Endodermal cell (in vitro differentiated cells): Measurements from ENCODE around the gene PITPNM3. TPM values are rescaled to one million over a fixed set of nuclear protein-coding genes. Genes with fewer than 3 reads are reported as not detected.

Experiments
- DNase-seq: peaks from one replicate; pipeline ENCODE4 v3.0.0-alpha.2; 2017
- H3K27ac ChIP-seq: 2 replicates; pipeline ENCODE4 v1.5.1; 2013; ENCODE audit warnings: mild to moderate bottlenecking, low read depth, low read length, moderate library complexity
- H3K27me3 ChIP-seq: 2 replicates; pipeline ENCODE4 v1.6.1; 2013; ENCODE audit warnings: mild to moderate bottlenecking, low read length, moderate library complexity; ENCODE audit not compliant: insufficient read depth, control insufficient read depth, poor library complexity, severe bottlenecking
- H3K36me3 ChIP-seq: 2 replicates; pipeline ENCODE4 v1.7.0; 2013; ENCODE audit warnings: mild to moderate bottlenecking, low read length, moderate library complexity; ENCODE audit not compliant: control insufficient read depth, insufficient read depth
- H3K4me1 ChIP-seq: one replicate; pipeline ENCODE4 v1.7.0; 2013; ENCODE audit warnings: low read length; ENCODE audit not compliant: control insufficient read depth, insufficient read depth
- H3K4me3 ChIP-seq: 2 replicates; pipeline ENCODE4 v1.5.1; 2013; ENCODE audit warnings: mild to moderate bottlenecking, low read length, moderate library complexity
- H3K9ac ChIP-seq: 2 replicates; pipeline ENCODE4 v1.6.1; 2013; ENCODE audit warnings: mild to moderate bottlenecking, low read length, moderate library complexity; ENCODE audit not compliant: poor library complexity, severe bottlenecking; ENCODE audit errors: extremely low read depth
- H3K9me3 ChIP-seq: 2 replicates; pipeline ENCODE4 v1.6.1; 2013; ENCODE audit warnings: mild to moderate bottlenecking, low read length, moderate library complexity; ENCODE audit not compliant: control insufficient read depth
- H3K27ac Mint-ChIP-seq: 2 replicates; pipeline ENCODE4 v1.8.0; 2020; ENCODE audit warnings: mixed read lengths
- H3K27me3 Mint-ChIP-seq: 2 replicates; pipeline ENCODE4 v1.8.0; 2021; ENCODE audit warnings: mild to moderate bottlenecking, mixed read lengths; ENCODE audit not compliant: insufficient read depth
- H3K36me3 Mint-ChIP-seq: 2 replicates; pipeline ENCODE4 v1.8.0; 2020; ENCODE audit warnings: low read depth, mixed read lengths
- H3K4me1 Mint-ChIP-seq: 2 replicates; pipeline ENCODE4 v1.8.0; 2020; ENCODE audit warnings: mixed read lengths
- H3K4me3 Mint-ChIP-seq: 2 replicates; pipeline ENCODE4 v1.8.0; 2020; ENCODE audit warnings: mild to moderate bottlenecking, moderate library complexity, mixed read lengths
- H3K9me3 Mint-ChIP-seq: 2 replicates; pipeline ENCODE4 v1.8.0; 2020; ENCODE audit warnings: mild to moderate bottlenecking, mixed read lengths
- WGBS, 2 experiments: methylation state at CpG; one replicate each; pipeline versions ENCODE4 v1.1.5 to v1.1.7; 2013; ENCODE audit warnings: missing lambda C conversion rate in 2 of 2, mixed read lengths in 1 of 2; ENCODE audit not compliant: insufficient coverage in 1 of 2, insufficient read length in 1 of 2; 5-methylcytosine and 5-hydroxymethylcytosine counted together
- total RNA-seq, 2 donors: library from RNA; stranded (reverse); fragmentation: NEBNext Ultra II Directional in 1 of 2; extraction: Animal tissue kit (Norgen Biotek cat#: 25700) in 1 of 2; gene quantifications; 2 replicates in 1 of 2; 3 replicates in 1 of 2; pipeline ENCODE4 v1.2.1, GENCODE V29; 2021
- TF ChIP-seq, protein P1 (sequence below): fragments of 200-600 bp; sonication (generic); conservative IDR thresholded peaks from 2 replicates; pipeline ENCODE4 v1.5.0; 2021; ENCODE audit warnings: antibody characterized with exemption, mild to moderate bottlenecking

PITPNM3 gene
- total RNA-seq, 2 donors from 2014 or later: 1.8 to 2.7 TPM

GRCh38 chr17:6461792-6462524, 94.4 kb downstream of the PITPNM3 start:
- Mint-ChIP-seq H3K27ac (no peak overlapping the region), H3K36me3 (no peaks in the 10 kb centered on the region), H3K9me3 (no peaks in the 10 kb centered on the region), H3K27me3 (no peaks in the 10 kb centered on the region), H3K4me3 (no peak overlapping the region), H3K4me1 (no peaks in the 10 kb centered on the region)
- Histone ChIP-seq H3K27ac (no peak overlapping the region), H3K9ac (no peak overlapping the region), H3K27me3 (no peaks in the 10 kb centered on the region), H3K4me1 (no peaks in the 10 kb centered on the region), H3K4me3 (no peak overlapping the region), H3K9me3 (no peaks in the 10 kb centered on the region), H3K36me3 (no peaks in the 10 kb centered on the region)
- peak; percentile 80 for DNase-seq
- WGBS, 2 experiments: 68 to 75% methylated on average over 6 to 10 of the region's 10 CpGs
- TF ChIP-seq, protein P1, sequence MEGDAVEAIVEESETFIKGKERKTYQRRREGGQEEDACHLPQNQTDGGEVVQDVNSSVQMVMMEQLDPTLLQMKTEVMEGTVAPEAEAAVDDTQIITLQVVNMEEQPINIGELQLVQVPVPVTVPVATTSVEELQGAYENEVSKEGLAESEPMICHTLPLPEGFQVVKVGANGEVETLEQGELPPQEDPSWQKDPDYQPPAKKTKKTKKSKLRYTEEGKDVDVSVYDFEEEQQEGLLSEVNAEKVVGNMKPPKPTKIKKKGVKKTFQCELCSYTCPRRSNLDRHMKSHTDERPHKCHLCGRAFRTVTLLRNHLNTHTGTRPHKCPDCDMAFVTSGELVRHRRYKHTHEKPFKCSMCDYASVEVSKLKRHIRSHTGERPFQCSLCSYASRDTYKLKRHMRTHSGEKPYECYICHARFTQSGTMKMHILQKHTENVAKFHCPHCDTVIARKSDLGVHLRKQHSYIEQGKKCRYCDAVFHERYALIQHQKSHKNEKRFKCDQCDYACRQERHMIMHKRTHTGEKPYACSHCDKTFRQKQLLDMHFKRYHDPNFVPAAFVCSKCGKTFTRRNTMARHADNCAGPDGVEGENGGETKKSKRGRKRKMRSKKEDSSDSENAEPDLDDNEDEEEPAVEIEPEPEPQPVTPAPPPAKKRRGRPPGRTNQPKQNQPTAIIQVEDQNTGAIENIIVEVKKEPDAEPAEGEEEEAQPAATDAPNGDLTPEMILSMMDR: no peak

GRCh38 chr17:6461246-6461645, 95.1 kb downstream of the PITPNM3 start:
- no peak overlapping the region for H3K4me3 Mint-ChIP-seq
- Histone ChIP-seq H3K4me3 (no peak overlapping the region), H3K4me1 (no peaks in the 10 kb centered on the region), H3K27me3 (no peaks in the 10 kb centered on the region), H3K9ac (no peak overlapping the region), H3K36me3 (no peaks in the 10 kb centered on the region), H3K9me3 (no peaks in the 10 kb centered on the region), H3K27ac (no peak overlapping the region)
- H3K4me1 Mint-ChIP-seq: no peaks in the 10 kb centered on the region
- DNase-seq: no peak
- H3K36me3 Mint-ChIP-seq: no peaks in the 10 kb centered on the region
- 90% methylated on average over 2 to 14 of the region's 14 CpGs for WGBS, 2 experiments
- TF ChIP-seq, protein P1: no peak
- H3K27ac Mint-ChIP-seq: no peak overlapping the region
- H3K27me3 Mint-ChIP-seq: peaks cover under 1% of the 10 kb centered on the region
- no peaks in the 10 kb centered on the region for H3K9me3 Mint-ChIP-seq

DNA sequence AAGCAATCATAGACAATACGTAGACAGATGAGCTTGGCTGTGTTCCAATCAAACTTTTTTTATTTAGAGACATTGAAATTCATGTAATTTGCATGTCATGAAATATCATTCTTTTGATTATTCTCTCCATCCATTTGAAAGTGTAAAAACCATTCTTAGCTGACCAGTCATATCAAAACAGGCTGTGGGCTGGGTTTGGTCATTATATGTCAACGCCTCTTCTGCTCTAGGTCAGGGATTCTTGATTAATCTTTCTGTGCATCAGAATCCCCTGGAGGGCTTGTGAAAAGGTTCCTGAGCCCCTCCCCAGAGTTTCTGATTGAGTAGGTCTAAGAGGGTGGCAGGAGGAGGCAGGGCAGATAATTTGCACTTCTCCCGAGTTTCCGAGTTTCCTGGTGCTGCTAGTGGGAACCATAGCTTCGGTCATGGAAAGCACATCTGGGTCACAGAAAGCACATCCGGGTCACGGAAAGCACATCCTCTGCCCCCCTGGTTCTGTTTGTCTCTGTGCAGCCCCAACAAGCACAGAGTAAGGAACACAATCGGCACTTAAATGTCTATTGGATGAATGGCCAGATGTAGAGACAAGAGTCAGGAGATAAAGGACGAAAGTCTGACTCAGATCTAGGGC, 95.7 kb downstream of the PITPNM3 start:
- Histone ChIP-seq H3K4me3 (no peak overlapping the region), H3K4me1 (no peaks in the 10 kb centered on the region), H3K9me3 (no peaks in the 10 kb centered on the region), H3K36me3 (no peaks in the 10 kb centered on the region), H3K27ac (no peak overlapping the region), H3K9ac (no peak overlapping the region), H3K27me3 (no peaks in the 10 kb centered on the region)
- Mint-ChIP-seq H3K4me1 (no peaks in the 10 kb centered on the region), H3K27ac (no peak overlapping the region), H3K4me3 (no peak overlapping the region), H3K27me3 (peaks cover 3% of the 10 kb centered on the region), H3K9me3 (no peaks in the 10 kb centered on the region), H3K36me3 (no peaks in the 10 kb centered on the region)
- WGBS, 2 experiments: 92 to 93% methylated on average over 7 to 9 of the region's 9 CpGs
- DNase-seq: no peak
- TF ChIP-seq, protein P1: no peak
